Neural cell (in vitro differentiated cells): ENCODE measurements around the gene TLE2. TPM values are rescaled to one million over a fixed set of nuclear protein-coding genes. Genes with fewer than 3 reads are reported as not detected.

Experiments used
- H2AFZ ChIP-seq: fragments of 200-600, 300-800 bp; sonication (generic), shearing (Covaris generic); 2 replicates; pipeline ENCODE4 v1.6.0; 2014; ENCODE audit warnings: low read depth, mild to moderate bottlenecking, antibody characterized with exemption, low read length, moderate library complexity
- H3F3A ChIP-seq: fragments of 200-600 bp; shearing (Covaris generic); 2 replicates; pipeline ENCODE4 v1.6.1; 2016; ENCODE audit warnings: mild to moderate bottlenecking, moderate library complexity, mixed read lengths, antibody characterized with exemption, low read length; ENCODE audit not compliant: insufficient read depth, poor library complexity, severe bottlenecking
- H3K27ac ChIP-seq: fragments of 200-600, 300-800 bp; sonication (generic), shearing (Covaris generic); 2 replicates; pipeline ENCODE4 v1.5.1; 2014; ENCODE audit warnings: mild to moderate bottlenecking, low read length, moderate library complexity
- H3K27me3 ChIP-seq: fragments of 300-800, 200-600 bp; sonication (generic), shearing (Covaris generic); 2 replicates; pipeline ENCODE4 v1.6.0; 2014; ENCODE audit warnings: mild to moderate bottlenecking, low read depth, low read length, moderate library complexity; ENCODE audit not compliant: insufficient read depth
- H3K36me3 ChIP-seq: fragments of 300-800, 200-600 bp; sonication (generic), shearing (Covaris generic); 2 replicates; pipeline ENCODE4 v1.5.1; 2014; ENCODE audit warnings: mild to moderate bottlenecking, antibody characterized with exemption, low read length, moderate library complexity; ENCODE audit not compliant: insufficient read depth
- H3K4me2 ChIP-seq: fragments of 300-800, 200-600 bp; sonication (generic), shearing (Covaris generic); 2 replicates; pipeline ENCODE4 v1.6.0; 2014; ENCODE audit warnings: mild to moderate bottlenecking, low read length
- H3K4me3 ChIP-seq: fragments of 300-800, 200-600 bp; sonication (generic), shearing (Covaris generic); 2 replicates; pipeline ENCODE4 v1.5.1; 2014; ENCODE audit warnings: mild to moderate bottlenecking, low read length, moderate library complexity
- H3K79me2 ChIP-seq: fragments of 200-600 bp; shearing (Covaris generic); replicated peaks from 2 replicates; pipeline ENCODE4 v1.6.0; 2014; ENCODE audit warnings: mild to moderate bottlenecking, low read length, moderate library complexity; ENCODE audit not compliant: insufficient read depth
- H3K9ac ChIP-seq: fragments of 300-800, 200-600 bp; sonication (generic), shearing (Covaris generic); 2 replicates; pipeline ENCODE4 v1.6.1; 2016; ENCODE audit warnings: mild to moderate bottlenecking, low read length, mixed read lengths
- H3K9me2 ChIP-seq: fragments of 200-600 bp; shearing (Covaris generic); 2 replicates; pipeline ENCODE4 v1.6.1; 2016; ENCODE audit warnings: mild to moderate bottlenecking, low read length, mixed read lengths; ENCODE audit not compliant: insufficient read depth
- H3K9me3 ChIP-seq: fragments of 200-600, 300-800 bp; sonication (generic), shearing (Covaris generic); 2 replicates; pipeline ENCODE4 v1.6.1; 2016; ENCODE audit warnings: mild to moderate bottlenecking, mixed run types, low read length, moderate library complexity, mixed read lengths
- H4K20me1 ChIP-seq: fragments of 200-600 bp; shearing (Covaris generic); 2 replicates; pipeline ENCODE4 v1.6.1; 2016; ENCODE audit warnings: mild to moderate bottlenecking, mixed run types; ENCODE audit not compliant: insufficient read depth
- CTCF ChIP-seq: fragments of 450-650 bp; IDR thresholded peaks from 2 replicates; pipeline ENCODE4 v1.5.1; 2014; ENCODE audit warnings: antibody characterized with exemption, mild to moderate bottlenecking, moderate library complexity; ENCODE audit not compliant: poor library complexity, severe bottlenecking
- EP300 ChIP-seq: fragments of 450-650 bp; conservative IDR thresholded peaks from 2 replicates; pipeline ENCODE4 v1.6.1; 2014; ENCODE audit warnings: antibody characterized with exemption, mild to moderate bottlenecking, moderate library complexity; ENCODE audit not compliant: poor library complexity, severe bottlenecking
- EZH2 ChIP-seq: fragments of 200-600, 300-800 bp; shearing (Covaris generic), sonication (generic); IDR thresholded peaks from 2 replicates; pipeline ENCODE4 v1.6.1; 2014; ENCODE audit warnings: antibody characterized with exemption, low read length, borderline replicate concordance, mild to moderate bottlenecking; ENCODE audit not compliant: insufficient read depth, poor library complexity, severe bottlenecking
- MXI1 ChIP-seq: fragments of 450-650 bp; conservative IDR thresholded peaks from 2 replicates; pipeline ENCODE4 v1.6.1; 2014; ENCODE audit warnings: antibody characterized with exemption, mild to moderate bottlenecking; ENCODE audit not compliant: poor library complexity, severe bottlenecking
- POLR2AphosphoS5 ChIP-seq: IDR thresholded peaks from 2 replicates; pipeline ENCODE4 v1.6.1; 2012
- RAD21 ChIP-seq: fragments of 450-650 bp; conservative IDR thresholded peaks from 2 replicates; pipeline ENCODE4 v1.6.1; 2014; ENCODE audit warnings: antibody characterized with exemption, mild to moderate bottlenecking, moderate library complexity
- REST ChIP-seq: IDR thresholded peaks from 2 replicates; pipeline ENCODE4 v1.6.1; 2012; ENCODE audit warnings: borderline replicate concordance
- SMC3 ChIP-seq: fragments of 450-650 bp; conservative IDR thresholded peaks from 2 replicates; pipeline ENCODE4 v1.6.1; 2014; ENCODE audit warnings: antibody characterized with exemption, mild to moderate bottlenecking, moderate library complexity; ENCODE audit not compliant: poor library complexity
- TAF1 ChIP-seq: IDR thresholded peaks from 2 replicates; pipeline ENCODE4 v1.6.1; 2012; ENCODE audit warnings: low read depth
- polyA plus RNA-seq: library from polyadenylated mRNA; depleted of rRNA; stranded (reverse); fragments of >200 nt; gene quantifications from 2 replicates; pipeline ENCODE4 v1.2.3, GENCODE V29; 2014

The TLE2 gene
- polyA plus RNA-seq, 1 donor from 2014 or later, result 7.0 TPM

DNA sequence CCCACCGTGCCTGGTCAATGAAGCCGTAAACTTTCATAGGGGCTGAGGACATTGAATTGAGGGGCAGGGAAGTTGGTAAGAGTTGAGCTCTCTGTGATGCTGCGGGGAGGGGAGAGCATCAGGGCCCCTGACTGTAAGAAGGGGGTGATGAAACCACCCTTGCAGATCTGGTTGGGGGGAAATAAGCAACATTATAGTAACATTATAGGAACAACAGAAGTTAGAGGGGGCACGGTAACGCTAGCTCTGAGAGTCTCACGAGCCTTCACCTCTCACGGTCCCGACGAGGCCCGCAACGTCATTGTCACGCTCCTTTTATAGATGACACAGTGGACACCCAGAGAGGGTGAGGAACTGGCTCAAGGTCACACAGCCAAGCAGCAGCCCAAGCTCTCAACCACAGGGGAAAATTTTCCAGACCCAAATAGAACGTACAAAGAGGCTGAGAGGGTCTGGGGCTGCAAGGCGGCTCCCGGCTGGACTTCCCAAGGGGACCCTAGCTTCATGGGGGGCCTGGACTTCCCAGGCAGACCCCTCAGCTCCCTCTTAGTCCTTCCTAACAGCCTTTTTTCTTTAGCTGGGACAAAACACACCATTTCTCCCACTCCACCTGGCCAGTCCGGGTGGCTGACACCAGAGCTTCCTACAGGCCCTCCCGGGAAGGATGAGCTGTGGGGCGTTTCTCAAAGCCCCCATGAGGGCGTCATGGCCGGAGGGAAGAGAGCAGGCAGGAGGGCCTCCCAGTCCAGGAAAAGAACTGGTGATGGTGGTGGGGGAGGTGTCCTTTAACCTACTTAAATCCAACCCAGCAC is 29.1 kb upstream of the TLE2 start:
- Histone ChIP-seq H3K79me2 (peaks cover 9% of the 10 kb centered on the region), H3K9ac (no peak overlapping the region), H3K27me3 (no peaks in the 10 kb centered on the region), H3K4me2 (no peak overlapping the region), H3K36me3 (peaks cover 6% of the 10 kb centered on the region), H3F3A (no peaks in the 10 kb centered on the region), H4K20me1 (no peaks in the 10 kb centered on the region), H2AFZ (no peak overlapping the region), H3K27ac (no peak overlapping the region), H3K9me2 (no peaks in the 10 kb centered on the region), H3K4me3 (no peak overlapping the region), H3K9me3 (no peaks in the 10 kb centered on the region)
- TF ChIP-seq POLR2AphosphoS5 (no peak), CTCF (no peak), MXI1 (no peak), SMC3 (no peak), RAD21 (no peak)

DNA sequence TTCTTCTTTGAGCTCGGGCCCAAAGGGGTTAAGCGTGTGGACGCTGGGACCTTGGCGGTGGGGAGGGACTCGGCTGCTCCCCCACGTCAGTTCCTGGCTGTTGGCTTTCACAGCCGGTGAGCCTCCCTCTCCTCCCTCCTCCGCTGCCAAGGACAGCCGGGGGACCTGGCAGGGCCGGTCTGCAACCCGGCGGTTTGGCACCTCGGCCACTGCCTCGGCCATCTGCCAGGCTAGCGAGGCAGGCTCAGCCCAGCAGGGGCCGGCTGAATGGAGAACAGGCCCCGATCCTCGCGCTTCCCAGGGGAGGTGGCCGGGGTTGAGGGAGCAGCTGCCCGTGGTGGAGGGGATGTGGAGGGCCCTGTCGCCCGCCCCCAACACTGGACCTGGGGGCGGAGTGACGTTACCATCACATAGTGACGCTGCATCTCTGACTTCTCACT is 28.2 kb upstream of the TLE2 start:
- H2AFZ ChIP-seq, result no peak overlapping the region
- H3K27me3 ChIP-seq, result no peaks in the 10 kb centered on the region
- no peaks in the 10 kb centered on the region for H3K9me3 ChIP-seq

More for the DNA sequence above, 28.2 kb upstream of the TLE2 start:
- Histone ChIP-seq H3K36me3 (peaks cover 6% of the 10 kb centered on the region), H3F3A (no peaks in the 10 kb centered on the region), H3K27ac (no peak overlapping the region), H4K20me1 (no peaks in the 10 kb centered on the region), H3K9ac (no peak overlapping the region), H3K4me3 (no peak overlapping the region), H3K4me2 (no peak overlapping the region), H3K79me2 (peaks cover 9% of the 10 kb centered on the region), H3K9me2 (no peaks in the 10 kb centered on the region)
- TF ChIP-seq SMC3, result no peak
- TF ChIP-seq CTCF, result no peak
- TF ChIP-seq MXI1, result no peak
- TF ChIP-seq EZH2, result no peak
- no peak for TF ChIP-seq EP300
- TF ChIP-seq POLR2AphosphoS5, result no peak
- no peak for TF ChIP-seq REST
- no peak for TF ChIP-seq TAF1
- no peak for TF ChIP-seq RAD21
